Measurements from ENCODE around the gene KANSL1.

- TF ChIP-seq CTCF (conservative IDR thresholded peaks at IDR 0.05 in 1 of 2, IDR thresholded peaks at IDR 0.05 in 1 of 2; ENCODE audit: low read depth in 1 of 2, low read length in 2 of 2) (no peak), EZH2 (IDR thresholded peaks at IDR 0.05; ENCODE audit: low read length, missing control alignments) (no peak)
These were observed 68.3 kb downstream of the KANSL1 start for GRCh38 chr17:46124695-46125592.

Data from fibroblast of lung (primary cell).